ENCODE results near the gene DIDO1.

The DIDO1 gene

DNA sequence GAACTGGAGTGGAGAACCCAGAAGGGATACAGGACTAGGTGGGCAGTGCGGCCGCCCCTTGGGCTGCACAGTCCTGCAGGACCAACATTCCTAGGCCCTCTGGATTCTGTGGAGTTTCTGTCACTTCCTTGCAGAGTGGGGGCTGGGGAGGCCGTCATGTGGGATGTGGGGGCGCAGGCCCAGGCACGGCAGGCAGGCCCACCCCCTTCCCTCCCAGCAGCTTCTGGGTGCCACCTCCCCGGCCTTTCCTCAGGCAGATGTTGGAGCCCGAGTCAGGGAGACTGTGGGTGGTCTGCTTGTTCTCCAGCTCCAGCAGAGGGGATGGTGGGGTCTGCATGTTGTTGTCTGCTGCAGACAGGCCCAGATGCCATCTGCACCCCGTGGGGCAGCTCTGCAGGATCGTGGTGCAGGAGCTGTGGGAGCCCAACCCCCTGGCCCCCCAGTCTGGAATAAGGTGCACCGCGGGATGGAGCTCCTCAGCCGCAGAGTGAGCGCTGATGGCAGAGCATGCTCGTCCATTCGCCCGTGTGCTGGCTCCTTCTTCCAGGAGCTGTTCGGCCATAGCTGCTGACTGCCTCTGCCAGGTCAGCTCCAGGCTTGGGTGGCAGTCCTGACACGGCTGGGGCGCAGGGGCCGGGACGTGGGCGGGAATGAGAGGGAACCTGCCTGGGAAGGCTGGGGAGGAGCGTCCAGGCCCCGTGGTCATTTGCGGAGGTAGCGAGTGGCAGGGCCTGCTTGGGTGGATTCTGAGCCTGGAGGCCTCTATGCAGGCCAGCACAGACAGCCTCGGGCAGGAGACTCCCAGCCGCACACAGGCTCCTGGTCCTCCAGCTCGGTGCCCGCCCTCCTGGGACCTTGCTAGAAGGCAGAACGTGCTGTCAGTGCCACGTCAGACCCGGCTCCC is 44.3 kb upstream of the DIDO1 start:
- ChIA-PET POLR2A (interaction anchor here (0.8 to 1.0 kb wide), 2 partner anchors 15 to 18 kb away, joined by 3 read pairs; partner anchors contain the start of gene SLC17A9), CTCF (interaction anchor here (0.7 to 3.3 kb wide), 14 partner anchors 9 to 71 kb away, joined by 3 to 26 read pairs (median 4); partner anchors contain the start of gene SLC17A9)
- DNase-seq (ENCODE audit: low read depth, low spot score): no peak
- TF ChIP-seq, protein P1, sequence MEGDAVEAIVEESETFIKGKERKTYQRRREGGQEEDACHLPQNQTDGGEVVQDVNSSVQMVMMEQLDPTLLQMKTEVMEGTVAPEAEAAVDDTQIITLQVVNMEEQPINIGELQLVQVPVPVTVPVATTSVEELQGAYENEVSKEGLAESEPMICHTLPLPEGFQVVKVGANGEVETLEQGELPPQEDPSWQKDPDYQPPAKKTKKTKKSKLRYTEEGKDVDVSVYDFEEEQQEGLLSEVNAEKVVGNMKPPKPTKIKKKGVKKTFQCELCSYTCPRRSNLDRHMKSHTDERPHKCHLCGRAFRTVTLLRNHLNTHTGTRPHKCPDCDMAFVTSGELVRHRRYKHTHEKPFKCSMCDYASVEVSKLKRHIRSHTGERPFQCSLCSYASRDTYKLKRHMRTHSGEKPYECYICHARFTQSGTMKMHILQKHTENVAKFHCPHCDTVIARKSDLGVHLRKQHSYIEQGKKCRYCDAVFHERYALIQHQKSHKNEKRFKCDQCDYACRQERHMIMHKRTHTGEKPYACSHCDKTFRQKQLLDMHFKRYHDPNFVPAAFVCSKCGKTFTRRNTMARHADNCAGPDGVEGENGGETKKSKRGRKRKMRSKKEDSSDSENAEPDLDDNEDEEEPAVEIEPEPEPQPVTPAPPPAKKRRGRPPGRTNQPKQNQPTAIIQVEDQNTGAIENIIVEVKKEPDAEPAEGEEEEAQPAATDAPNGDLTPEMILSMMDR (IDR thresholded peaks at IDR 0.05; ENCODE audit: insufficient read depth, low read length, missing control alignments): no peak
- H3K4me3 ChIP-seq (ENCODE audit: low read depth, low read length): no peak overlapping the region

GRCh38 chr20:62969939-62970306 is 43.6 kb upstream of the DIDO1 start:
- ChIA-PET POLR2A (interaction anchor here (0.8 kb wide), 1 partner anchor 17 kb away, joined by 3 read pairs; the partner anchor contains the start of gene SLC17A9), CTCF (interaction anchor here (1.0 to 3.3 kb wide), 8 partner anchors 8 to 70 kb away, joined by 3 to 26 read pairs (median 8); partner anchors contain the start of gene SLC17A9)
- TF ChIP-seq, protein P1 (IDR thresholded peaks at IDR 0.05; ENCODE audit: insufficient read depth, low read length, missing control alignments): no peak
- H3K4me3 ChIP-seq (ENCODE audit: low read depth, low read length): no peak overlapping the region
- no peak for DNase-seq (ENCODE audit: low read depth, low spot score)

- ChIA-PET CTCF (interaction anchor here (1.0 to 3.3 kb wide), 5 partner anchors 11 to 70 kb away, joined by 3 to 26 read pairs (median 16); partner anchors contain the start of gene SLC17A9), POLR2A (no interaction called here)
- DNase-seq (ENCODE audit: low read depth, low spot score): no peak
- TF ChIP-seq, protein P1 (IDR thresholded peaks at IDR 0.05; ENCODE audit: insufficient read depth, low read length, missing control alignments): no peak
- no peak overlapping the region for H3K4me3 ChIP-seq (ENCODE audit: low read depth, low read length)
These were observed 43.0 kb upstream of the DIDO1 start for GRCh38 chr20:62969179-62969760.

DNA sequence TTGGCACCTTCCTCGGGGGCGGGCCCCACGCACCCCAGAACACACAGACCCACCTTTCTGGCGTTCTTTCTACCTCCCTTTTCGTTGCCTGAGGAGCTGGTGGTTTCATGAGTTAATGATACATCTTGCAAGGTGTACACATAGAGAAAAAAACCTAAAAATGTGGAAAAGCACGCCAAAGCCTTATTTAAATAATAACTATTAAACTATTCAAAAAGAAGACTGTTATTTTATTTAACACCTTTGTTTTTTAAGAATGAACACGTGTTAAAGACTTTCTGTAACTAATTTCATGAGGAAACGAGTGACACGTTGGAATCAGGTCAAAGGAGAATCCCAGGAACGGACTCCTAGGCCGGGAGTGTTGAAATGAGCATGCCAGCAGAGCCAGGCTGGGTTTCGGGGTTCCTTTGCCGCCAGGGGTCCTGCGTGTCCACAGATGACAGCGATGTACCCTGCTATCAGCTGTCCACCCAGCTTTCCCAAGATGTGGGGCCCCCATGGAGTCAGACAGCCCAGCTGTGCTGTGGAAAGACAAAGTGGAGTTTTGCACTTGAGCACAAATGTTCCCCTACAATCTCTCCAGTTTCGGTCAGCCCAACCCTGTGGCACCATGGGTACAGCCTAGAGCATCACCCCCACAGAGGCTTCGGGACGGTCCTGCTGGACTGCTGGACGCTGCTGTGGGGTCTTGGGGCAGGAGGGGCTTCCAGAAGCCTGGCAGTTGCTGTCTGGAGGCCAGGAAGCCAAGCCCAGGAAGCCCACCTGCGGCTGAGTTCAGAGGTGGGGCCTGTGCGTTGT is 42.3 kb upstream of the DIDO1 start:
- ChIA-PET POLR2A (no interaction called here), CTCF (interaction anchor here (1.2 to 3.3 kb wide), 3 partner anchors 12 to 41 kb away, joined by 4 to 16 read pairs (median 16); partner anchors contain the start of gene SLC17A9)
- DNase-seq (ENCODE audit: low read depth, low spot score): no peak
- H3K4me3 ChIP-seq (ENCODE audit: low read depth, low read length): no peak overlapping the region
- TF ChIP-seq, protein P1 (IDR thresholded peaks at IDR 0.05; ENCODE audit: insufficient read depth, low read length, missing control alignments): no peak

DNA sequence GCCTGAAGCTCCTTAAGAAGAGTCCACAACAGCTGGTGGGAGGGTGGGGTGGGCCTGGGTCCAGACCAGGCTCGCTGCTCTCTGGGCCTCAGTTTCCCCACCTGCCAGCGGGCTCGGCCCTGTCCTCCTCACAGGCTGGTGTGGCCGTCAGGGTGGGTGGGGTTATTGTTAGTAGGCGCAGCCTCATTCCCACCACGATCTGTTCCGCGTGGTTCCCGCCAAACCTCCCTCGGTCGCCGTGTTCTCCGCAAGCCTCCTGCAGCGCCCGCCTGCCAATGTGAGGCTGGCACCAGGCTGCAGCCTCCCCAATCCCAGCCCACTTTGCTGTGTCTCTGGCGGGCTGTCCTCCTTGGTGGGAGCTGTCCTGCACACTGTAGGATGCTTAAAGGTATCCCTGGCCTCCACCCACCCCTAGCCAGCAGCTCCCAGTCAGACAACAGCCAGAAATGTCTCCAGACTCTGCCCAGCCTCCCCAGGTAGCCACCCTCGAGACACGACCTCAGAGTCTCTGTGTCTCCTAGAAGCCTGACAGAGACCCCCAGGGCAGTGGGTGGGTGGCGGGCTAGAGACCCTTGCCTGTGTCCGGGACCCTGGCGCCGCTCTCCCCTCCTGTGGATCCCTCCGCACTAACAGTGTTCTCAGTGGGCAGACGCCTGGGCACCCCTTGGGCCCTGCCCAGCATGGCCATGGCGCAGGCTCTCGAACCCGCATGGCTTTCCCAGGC is 41.5 kb upstream of the DIDO1 start:
- POLR2A ChIA-PET: no interaction called here
- no peak overlapping the region for H3K4me3 ChIP-seq (ENCODE audit: low read depth, low read length)

More for the DNA sequence above, 41.5 kb upstream of the DIDO1 start:
- TF ChIP-seq, protein P1 (IDR thresholded peaks at IDR 0.05; ENCODE audit: insufficient read depth, low read length, missing control alignments): no peak
- CTCF ChIA-PET: interaction anchor here (1.2 kb wide), 1 partner anchor 41 kb away, joined by 4 read pairs; no protein-coding TSS in a partner anchor
- DNase-seq (ENCODE audit: low read depth, low spot score): no peak

Data from AG04449 (cell line).